Activated naive CD8-positive, alpha-beta T cell treated with anti-CD3 and anti-CD28 coated beads, Interleukin-2, amount 50 U/mL, for 16 hours (primary cell): ENCODE data around the gene SMARCE1.

ENCODE experiments used
- DNase-seq: peaks from one replicate; pipeline ENCODE4 v3.0.0-alpha.2; 2020; ENCODE audit warnings: low read depth, low spot score

Gene SMARCE1

GRCh38 chr17:40647624-40648383, at the start of gene SMARCE1:
TSS of gene SMARCE1 (minus strand) at chr17:40647818. CDS start at chr17:40645802, 2,016 bp downstream.
- peak; percentile 19 for DNase-seq

GRCh38 chr17:40697297-40697696, 49.7 kb upstream of the SMARCE1 start:
- no peak for DNase-seq

GRCh38 chr17:40696651-40697072, 49.0 kb upstream of the SMARCE1 start:
- no peak for DNase-seq

- no peak for DNase-seq
Measured at GRCh38 chr17:40695874-40696472, 48.4 kb upstream of the SMARCE1 start.

- DNase-seq, result no peak
Measured at GRCh38 chr17:40694584-40694983, 47.0 kb upstream of the SMARCE1 start.

GRCh38 chr17:40687106-40687505, 39.5 kb upstream of the SMARCE1 start:
- DNase-seq, result no peak

- DNase-seq, result no peak
Measured at GRCh38 chr17:40686192-40686591, 38.6 kb upstream of the SMARCE1 start.

GRCh38 chr17:40680998-40681397, 33.4 kb upstream of the SMARCE1 start:
- no peak for DNase-seq

- no peak for DNase-seq
Measured at GRCh38 chr17:40679523-40679907, 31.9 kb upstream of the SMARCE1 start.

- no peak for DNase-seq
Measured at GRCh38 chr17:40678902-40679522, 31.4 kb upstream of the SMARCE1 start.

- DNase-seq, result no peak
Measured at GRCh38 chr17:40675905-40676304, 28.3 kb upstream of the SMARCE1 start.

GRCh38 chr17:40672654-40673053, 25.0 kb upstream of the SMARCE1 start:
- no peak for DNase-seq

- DNase-seq, result no peak
Measured at GRCh38 chr17:40671282-40671681, 23.7 kb upstream of the SMARCE1 start.

- no peak for DNase-seq
Measured at GRCh38 chr17:40666331-40666730, 18.7 kb upstream of the SMARCE1 start.

GRCh38 chr17:40664582-40665333, 17.1 kb upstream of the SMARCE1 start, which contains the start of gene KRT222:
TSS of gene KRT222 (minus strand) at chr17:40665177. CDS start at chr17:40665099, 78 bp downstream.
- no peak for DNase-seq

GRCh38 chr17:40663252-40663651, 15.6 kb upstream of the SMARCE1 start:
- no peak for DNase-seq

GRCh38 chr17:40659911-40660310, 12.3 kb upstream of the SMARCE1 start:
- no peak for DNase-seq

- no peak for DNase-seq
Measured at GRCh38 chr17:40658396-40658795, 10.8 kb upstream of the SMARCE1 start.

GRCh38 chr17:40651939-40652338, 4.3 kb upstream of the SMARCE1 start:
- no peak for DNase-seq

- no peak for DNase-seq
Measured at GRCh38 chr17:40648384-40648968, 858 bp upstream of the SMARCE1 start.

- DNase-seq, result peak; percentile 11
Measured at GRCh38 chr17:40646791-40647623, 611 bp downstream of the SMARCE1 start.
